Measurements from ENCODE around the gene DEAF1. TPM values are rescaled to one million over a fixed set of nuclear protein-coding genes. Genes with fewer than 3 reads are reported as not detected.

DEAF1 gene
- polyA plus RNA-seq, 2 donors, result 20.3 to 42.4 TPM

DNA sequence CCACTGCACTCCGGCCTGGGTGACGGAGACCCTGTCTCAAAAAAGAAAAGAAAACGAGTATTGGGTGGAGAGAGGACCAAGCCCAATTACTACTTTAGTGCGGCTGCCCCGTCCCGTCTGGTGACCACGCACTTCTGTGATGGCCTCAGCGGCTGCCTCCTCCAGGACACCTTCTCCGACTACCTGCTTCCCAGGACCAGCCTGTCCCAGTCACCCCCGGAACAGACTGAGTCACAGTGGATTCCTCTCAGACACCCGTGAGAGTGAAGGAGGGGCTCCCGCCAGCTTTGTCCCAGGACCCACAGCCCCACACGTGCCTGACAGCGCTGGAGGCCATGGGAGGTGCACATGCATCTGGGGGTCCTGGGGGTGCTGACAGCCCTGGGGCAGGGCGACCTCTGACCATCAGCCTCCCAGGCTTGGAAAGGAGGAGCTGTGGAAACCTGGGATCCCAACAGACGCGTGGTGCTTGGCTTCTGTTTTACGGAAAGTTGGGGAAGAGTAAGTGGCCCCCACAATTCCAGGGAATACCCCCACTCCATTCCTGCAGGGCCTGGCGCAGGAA lies 53.1 kb downstream of the DEAF1 start:
- Histone ChIP-seq H3K27me3 (ENCODE audit: control insufficient read depth in 1 of 2, insufficient read depth in 2 of 2, low read length in 2 of 2) (peaks cover 0 to 18% of the 10 kb centered on the region in 2 donors), H3K4me1 (ENCODE audit: control insufficient read depth in 2 of 2, insufficient read depth in 2 of 2, low read length in 1 of 2) (peaks cover 9 to 26% of the 10 kb centered on the region in 2 donors), H3K36me3 (ENCODE audit: control insufficient read depth in 2 of 2, insufficient read depth in 2 of 2, low read length in 1 of 2) (peaks cover 3 to 24% of the 10 kb centered on the region in 2 donors), H3K9me3 (ENCODE audit: control insufficient read depth in 2 of 2, insufficient read depth in 1 of 2, low read depth in 1 of 2, low read length in 1 of 2) (no peaks in the 10 kb centered on the region), H3K4me3 (ENCODE audit: low read depth in 1 of 2, low read length in 2 of 2) (no peak overlapping the region), H3K27ac (ENCODE audit: low read depth in 2 of 2, low read length in 1 of 2) (no peak overlapping the region)
- WGBS, 2 donors, result 91 to 93% methylated on average over 19 of the region's 19 CpGs

DNA sequence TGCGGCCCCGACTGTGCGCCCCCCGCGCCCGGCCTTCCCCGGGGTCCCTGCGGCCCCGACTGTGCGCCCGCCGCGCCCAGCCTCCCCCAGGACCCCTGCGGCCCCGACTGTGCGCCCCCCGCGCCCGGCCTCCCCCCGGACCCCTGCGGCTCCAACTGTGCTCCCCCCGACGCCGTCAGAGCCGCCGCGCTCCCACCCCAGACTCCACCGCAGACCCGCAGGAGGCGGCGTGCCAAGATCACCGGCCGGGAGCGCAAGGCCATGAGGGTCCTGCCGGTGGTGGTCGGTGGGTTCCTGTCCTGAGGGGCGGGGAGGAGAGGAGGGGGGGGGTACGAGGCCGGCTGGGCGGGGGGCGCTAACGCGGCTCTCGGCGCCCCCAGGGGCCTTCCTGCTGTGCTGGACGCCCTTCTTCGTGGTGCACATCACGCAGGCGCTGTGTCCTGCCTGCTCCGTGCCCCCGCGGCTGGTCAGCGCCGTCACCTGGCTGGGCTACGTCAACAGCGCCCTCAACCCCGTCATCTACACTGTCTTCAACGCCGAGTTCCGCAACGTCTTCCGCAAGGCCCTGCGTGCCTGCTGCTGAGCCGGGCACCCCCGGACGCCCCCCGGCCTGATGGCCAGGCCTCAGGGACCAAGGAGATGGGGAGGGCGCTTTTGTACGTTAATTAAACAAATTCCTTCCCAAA lies 54.9 kb downstream of the DEAF1 start:
- Histone ChIP-seq H3K4me1 (ENCODE audit: control insufficient read depth in 2 of 2, insufficient read depth in 2 of 2, low read length in 1 of 2) (peaks cover 10 to 33% of the 10 kb centered on the region in 2 donors), H3K36me3 (ENCODE audit: control insufficient read depth in 2 of 2, insufficient read depth in 2 of 2, low read length in 1 of 2) (peaks cover 3 to 24% of the 10 kb centered on the region in 2 donors), H3K27me3 (ENCODE audit: control insufficient read depth in 1 of 2, insufficient read depth in 2 of 2, low read length in 2 of 2) (peaks cover 0 to 18% of the 10 kb centered on the region in 2 donors), H3K9me3 (ENCODE audit: control insufficient read depth in 2 of 2, insufficient read depth in 1 of 2, low read depth in 1 of 2, low read length in 1 of 2) (no peaks in the 10 kb centered on the region), H3K27ac (ENCODE audit: low read depth in 2 of 2, low read length in 1 of 2) (no peak overlapping the region), H3K4me3 (ENCODE audit: low read depth in 1 of 2, low read length in 2 of 2) (no peak overlapping the region)
- 34 to 43% methylated on average over 49 to 69 of the region's 69 CpGs for WGBS, 2 donors

DNA sequence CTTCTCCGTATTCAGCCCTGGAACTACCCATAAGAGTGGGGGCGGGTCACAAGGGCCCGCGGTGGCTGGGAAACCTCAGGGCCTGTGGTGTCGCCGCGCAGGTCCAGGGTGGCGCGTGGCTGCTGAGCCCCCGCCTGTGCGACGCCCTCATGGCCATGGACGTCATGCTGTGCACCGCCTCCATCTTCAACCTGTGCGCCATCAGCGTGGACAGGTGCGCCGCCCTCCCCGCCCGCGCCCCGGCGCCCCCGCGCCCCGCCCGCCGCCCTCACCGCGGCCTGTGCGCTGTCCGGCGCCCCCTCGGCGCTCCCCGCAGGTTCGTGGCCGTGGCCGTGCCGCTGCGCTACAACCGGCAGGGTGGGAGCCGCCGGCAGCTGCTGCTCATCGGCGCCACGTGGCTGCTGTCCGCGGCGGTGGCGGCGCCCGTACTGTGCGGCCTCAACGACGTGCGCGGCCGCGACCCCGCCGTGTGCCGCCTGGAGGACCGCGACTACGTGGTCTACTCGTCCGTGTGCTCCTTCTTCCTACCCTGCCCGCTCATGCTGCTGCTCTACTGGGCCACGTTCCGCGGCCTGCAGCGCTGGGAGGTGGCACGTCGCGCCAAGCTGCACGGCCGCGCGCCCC lies 55.6 kb downstream of the DEAF1 start:
- H3K27me3 ChIP-seq (ENCODE audit: control insufficient read depth in 1 of 2, insufficient read depth in 2 of 2, low read length in 2 of 2), result peaks cover 0 to 18% of the 10 kb centered on the region in 2 donors

DNA sequence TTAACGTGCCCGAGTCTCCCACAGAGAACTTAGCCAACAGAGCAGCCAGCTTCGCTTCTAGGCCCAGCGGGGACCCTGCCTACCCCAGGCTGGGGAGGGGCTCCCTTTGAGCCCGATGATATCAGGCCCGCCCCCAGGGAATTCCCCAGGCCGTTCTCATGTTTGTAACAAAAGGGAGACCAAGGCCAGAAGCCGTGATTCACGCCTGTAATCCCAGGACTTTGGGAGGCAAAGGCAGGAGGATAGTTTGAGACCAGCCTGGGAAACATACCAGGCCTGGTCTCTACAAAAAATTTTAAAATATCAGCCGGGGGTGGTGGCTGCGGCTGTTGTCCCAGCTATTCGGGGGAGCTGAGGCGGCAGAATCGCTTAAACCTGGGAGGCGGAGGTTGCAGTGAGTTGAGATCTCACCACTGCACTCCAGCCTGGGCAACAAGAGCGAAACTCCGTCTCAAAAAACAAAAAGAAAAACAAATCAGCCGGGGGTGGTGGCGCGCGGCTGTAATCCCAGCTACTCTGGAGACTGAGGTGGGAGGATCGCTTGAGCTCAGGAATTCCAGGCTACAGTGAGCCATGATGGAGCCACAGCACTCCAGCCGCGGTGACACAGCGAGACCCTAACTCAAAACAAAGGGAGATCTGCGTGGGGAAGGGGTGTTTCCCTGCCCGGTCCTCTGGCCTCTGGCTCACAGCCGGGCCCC lies 56.2 kb downstream of the DEAF1 start:
- peaks cover 3 to 16% of the 10 kb centered on the region in 2 donors for H3K36me3 ChIP-seq (ENCODE audit: control insufficient read depth in 2 of 2, insufficient read depth in 2 of 2, low read length in 1 of 2)
- H3K4me1 ChIP-seq (ENCODE audit: control insufficient read depth in 2 of 2, insufficient read depth in 2 of 2, low read length in 1 of 2), result peaks cover 10 to 33% of the 10 kb centered on the region in 2 donors
- peaks cover 0 to 18% of the 10 kb centered on the region in 2 donors for H3K27me3 ChIP-seq (ENCODE audit: control insufficient read depth in 1 of 2, insufficient read depth in 2 of 2, low read length in 2 of 2)
- no peak overlapping the region for H3K4me3 ChIP-seq (ENCODE audit: low read depth in 1 of 2, low read length in 2 of 2)
- no peak overlapping the region for H3K27ac ChIP-seq (ENCODE audit: low read depth in 2 of 2, low read length in 1 of 2)
- no peaks in the 10 kb centered on the region for H3K9me3 ChIP-seq (ENCODE audit: control insufficient read depth in 2 of 2, insufficient read depth in 1 of 2, low read depth in 1 of 2, low read length in 1 of 2)
- 45 to 58% methylated on average over 28 of the region's 28 CpGs for WGBS, 2 donors

More for the DNA sequence above, 55.6 kb downstream of the DEAF1 start:
- no peak overlapping the region for H3K27ac ChIP-seq (ENCODE audit: low read depth in 2 of 2, low read length in 1 of 2)
- peaks cover 3 to 21% of the 10 kb centered on the region in 2 donors for H3K36me3 ChIP-seq (ENCODE audit: control insufficient read depth in 2 of 2, insufficient read depth in 2 of 2, low read length in 1 of 2)
- H3K4me1 ChIP-seq (ENCODE audit: control insufficient read depth in 2 of 2, insufficient read depth in 2 of 2, low read length in 1 of 2), result peaks cover 10 to 33% of the 10 kb centered on the region in 2 donors
- WGBS, 2 donors, result 5 to 20% methylated on average over 60 to 80 of the region's 80 CpGs
- peak overlapping the region in 1 of 2 donors; percentile 1 for H3K4me3 ChIP-seq (ENCODE audit: low read depth in 1 of 2, low read length in 2 of 2)
- H3K9me3 ChIP-seq (ENCODE audit: control insufficient read depth in 2 of 2, insufficient read depth in 1 of 2, low read depth in 1 of 2, low read length in 1 of 2), result no peaks in the 10 kb centered on the region

DNA sequence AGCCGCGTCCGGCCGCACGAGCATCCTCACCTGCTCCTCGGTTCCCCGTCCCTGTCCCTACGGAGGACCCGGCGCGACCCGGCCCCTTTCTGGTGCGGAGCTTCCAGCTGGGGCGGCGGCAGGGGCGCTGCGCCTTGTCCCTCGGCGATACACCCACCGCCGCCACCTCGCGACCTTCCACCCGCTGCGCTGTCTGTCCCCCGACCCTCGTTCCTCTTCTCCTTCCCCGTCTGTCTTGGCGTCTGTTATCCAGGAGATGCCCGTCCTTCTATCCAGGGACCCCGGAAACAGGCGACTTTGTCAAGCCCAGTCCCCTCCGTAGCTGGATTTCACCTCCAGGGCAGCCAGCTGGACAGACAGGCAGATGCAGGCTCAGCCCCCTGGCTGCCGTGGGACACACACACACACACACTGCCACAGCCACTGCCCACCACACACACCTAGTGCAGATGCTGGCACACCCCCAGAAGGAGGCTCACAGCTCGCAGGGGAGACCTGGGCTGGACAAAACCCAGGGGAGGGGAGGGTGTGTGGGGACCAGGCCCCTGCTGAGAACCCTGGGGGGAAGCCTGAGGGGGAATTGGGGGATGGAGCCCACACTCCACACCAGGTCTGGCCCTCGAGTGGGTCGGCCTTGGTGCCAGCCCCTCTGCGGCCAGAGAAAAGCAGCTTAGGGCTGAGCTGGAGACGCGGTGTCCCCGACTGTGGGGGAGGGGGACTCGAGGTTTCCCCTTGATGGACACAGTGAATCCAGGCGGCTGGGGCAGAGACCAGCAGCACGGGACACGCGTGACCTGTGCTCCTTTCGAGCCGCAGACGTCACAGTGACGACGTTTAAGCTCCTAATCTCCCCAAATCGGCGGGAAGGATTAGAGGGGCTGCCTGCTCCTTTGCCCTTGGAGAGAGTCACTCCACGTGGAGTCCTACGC lies 57.2 kb downstream of the DEAF1 start:
- Histone ChIP-seq H3K27me3 (ENCODE audit: control insufficient read depth in 1 of 2, insufficient read depth in 2 of 2, low read length in 2 of 2) (peaks cover 0 to 18% of the 10 kb centered on the region in 2 donors), H3K27ac (ENCODE audit: low read depth in 2 of 2, low read length in 1 of 2) (no peak overlapping the region)
- WGBS, 2 donors, result 33 to 44% methylated on average over 55 of the region's 55 CpGs

DNA sequence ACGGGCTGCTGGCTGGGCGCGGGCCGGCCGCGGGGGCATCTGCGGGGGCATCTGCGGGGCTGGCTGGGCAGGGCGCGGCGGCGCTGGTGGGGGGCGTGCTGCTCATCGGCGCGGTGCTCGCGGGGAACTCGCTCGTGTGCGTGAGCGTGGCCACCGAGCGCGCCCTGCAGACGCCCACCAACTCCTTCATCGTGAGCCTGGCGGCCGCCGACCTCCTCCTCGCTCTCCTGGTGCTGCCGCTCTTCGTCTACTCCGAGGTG lies 57.8 kb downstream of the DEAF1 start:
- WGBS, 2 donors, result 3 to 6% methylated on average over 13 to 34 of the region's 34 CpGs
- Histone ChIP-seq H3K36me3 (ENCODE audit: control insufficient read depth in 2 of 2, insufficient read depth in 2 of 2, low read length in 1 of 2) (peaks cover 0 to 10% of the 10 kb centered on the region in 2 donors), H3K9me3 (ENCODE audit: control insufficient read depth in 2 of 2, insufficient read depth in 1 of 2, low read depth in 1 of 2, low read length in 1 of 2) (no peaks in the 10 kb centered on the region), H3K4me1 (ENCODE audit: control insufficient read depth in 2 of 2, insufficient read depth in 2 of 2, low read length in 1 of 2) (peaks cover 10 to 29% of the 10 kb centered on the region in 2 donors), H3K27me3 (ENCODE audit: control insufficient read depth in 1 of 2, insufficient read depth in 2 of 2, low read length in 2 of 2) (peaks cover 0 to 18% of the 10 kb centered on the region in 2 donors), H3K27ac (ENCODE audit: low read depth in 2 of 2, low read length in 1 of 2) (no peak overlapping the region), H3K4me3 (ENCODE audit: low read depth in 1 of 2, low read length in 2 of 2) (peak overlapping the region; percentile 11 to 28)

More for the DNA sequence above, 57.2 kb downstream of the DEAF1 start:
- Histone ChIP-seq H3K36me3 (ENCODE audit: control insufficient read depth in 2 of 2, insufficient read depth in 2 of 2, low read length in 1 of 2) (peaks cover 0 to 13% of the 10 kb centered on the region in 2 donors), H3K9me3 (ENCODE audit: control insufficient read depth in 2 of 2, insufficient read depth in 1 of 2, low read depth in 1 of 2, low read length in 1 of 2) (no peaks in the 10 kb centered on the region), H3K4me3 (ENCODE audit: low read depth in 1 of 2, low read length in 2 of 2) (peak overlapping the region in 1 of 2 donors; percentile 28), H3K4me1 (ENCODE audit: control insufficient read depth in 2 of 2, insufficient read depth in 2 of 2, low read length in 1 of 2) (peaks cover 10 to 33% of the 10 kb centered on the region in 2 donors)

DNA sequence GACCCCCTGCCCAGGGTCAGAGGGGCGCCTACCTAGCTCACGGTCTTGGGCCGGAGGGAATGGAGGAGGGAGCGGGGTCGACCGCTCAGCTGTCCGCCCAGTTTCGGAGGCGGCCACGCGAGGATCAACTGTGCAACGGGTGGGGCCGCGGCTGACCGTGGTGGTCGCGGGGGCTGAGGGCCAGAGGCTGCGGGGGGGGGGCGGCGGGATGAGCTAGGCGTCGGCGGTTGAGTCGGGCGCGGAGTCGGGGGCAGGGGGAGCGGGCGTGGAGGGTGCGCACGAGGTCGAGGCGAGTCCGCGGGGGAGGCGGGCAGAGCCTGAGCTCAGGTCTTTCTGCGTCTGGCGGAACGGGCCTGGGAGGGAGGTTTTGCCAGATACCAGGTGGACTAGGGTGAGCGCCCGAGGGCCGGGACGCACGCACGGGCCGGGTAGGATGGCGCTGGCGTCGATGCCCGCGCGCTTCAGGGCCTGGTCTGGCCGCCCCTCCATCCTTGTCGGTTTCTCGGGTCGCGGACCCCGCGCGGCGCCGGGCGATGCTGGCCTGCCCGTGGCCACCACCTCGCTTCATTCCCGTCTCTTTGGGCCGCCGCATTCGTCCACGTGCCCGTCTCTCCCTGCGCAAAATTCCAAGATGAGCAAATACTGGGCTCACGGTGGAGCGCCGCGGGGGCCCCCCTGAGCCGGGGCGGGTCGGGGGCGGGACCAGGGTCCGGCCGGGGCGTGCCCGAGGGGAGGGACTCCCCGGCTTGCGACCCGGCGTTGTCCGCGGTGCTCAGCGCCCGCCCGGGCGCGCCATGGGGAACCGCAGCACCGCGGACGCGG lies 58.3 kb downstream of the DEAF1 start, which contains the start of gene DRD4:
DRD4 (plus strand) TSS at position 759 of the 822 bp plus-strand sequence; CDS start at position 795, 36 bp downstream.
- WGBS, 2 donors, result 17 to 19% methylated on average over 72 to 100 of the region's 100 CpGs
- Histone ChIP-seq H3K4me3 (ENCODE audit: low read depth in 1 of 2, low read length in 2 of 2) (peak within 1 kb of the TSS; percentile 11 to 28), H3K27me3 (ENCODE audit: control insufficient read depth in 1 of 2, insufficient read depth in 2 of 2, low read length in 2 of 2) (peaks cover 0 to 18% of the 10 kb centered on the region in 2 donors)

DNA sequence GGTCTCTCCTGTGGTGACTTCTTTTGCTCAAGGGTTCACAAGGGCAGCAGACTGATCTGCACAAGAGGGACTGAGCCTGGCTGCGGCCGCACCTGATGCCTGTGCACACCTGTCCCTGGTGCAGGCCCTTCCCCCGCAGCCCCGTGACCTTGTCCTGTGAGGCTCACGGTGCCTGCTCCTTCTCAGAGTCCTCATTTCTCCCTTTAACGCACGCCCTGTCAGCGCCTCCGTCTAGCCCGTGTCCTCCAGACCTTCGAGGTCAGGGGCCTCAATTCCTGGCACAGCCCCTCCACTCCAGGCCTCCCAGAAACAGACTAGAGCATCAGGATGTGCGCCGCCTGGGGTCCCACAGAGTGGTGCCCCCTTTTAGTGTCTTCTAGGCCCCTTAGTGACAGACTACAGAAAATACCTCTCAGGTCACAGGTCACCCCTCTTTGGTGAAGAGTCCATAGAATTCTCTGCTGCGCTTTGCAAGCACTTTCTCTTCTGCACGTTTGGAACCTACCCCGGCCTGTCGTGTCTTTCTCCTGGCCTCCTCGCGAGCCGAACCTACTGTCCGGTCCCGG lies 59.0 kb downstream of the DEAF1 start:
- 64 to 79% methylated on average over 22 of the region's 22 CpGs for WGBS, 2 donors
- Histone ChIP-seq H3K4me3 (ENCODE audit: low read depth in 1 of 2, low read length in 2 of 2) (no peak overlapping the region), H3K27ac (ENCODE audit: low read depth in 2 of 2, low read length in 1 of 2) (no peak overlapping the region), H3K27me3 (ENCODE audit: control insufficient read depth in 1 of 2, insufficient read depth in 2 of 2, low read length in 2 of 2) (peaks cover 0 to 18% of the 10 kb centered on the region in 2 donors), H3K9me3 (ENCODE audit: control insufficient read depth in 2 of 2, insufficient read depth in 1 of 2, low read depth in 1 of 2, low read length in 1 of 2) (no peaks in the 10 kb centered on the region), H3K36me3 (ENCODE audit: control insufficient read depth in 2 of 2, insufficient read depth in 2 of 2, low read length in 1 of 2) (no peaks in the 10 kb centered on the region), H3K4me1 (ENCODE audit: control insufficient read depth in 2 of 2, insufficient read depth in 2 of 2, low read length in 1 of 2) (peaks cover 10 to 29% of the 10 kb centered on the region in 2 donors)

More for the DNA sequence above, 58.3 kb downstream of the DEAF1 start, which contains the start of gene DRD4:
- Histone ChIP-seq H3K27ac (ENCODE audit: low read depth in 2 of 2, low read length in 1 of 2) (no peak within 1 kb of the TSS), H3K36me3 (ENCODE audit: control insufficient read depth in 2 of 2, insufficient read depth in 2 of 2, low read length in 1 of 2) (peaks cover 0 to 6% of the 10 kb centered on the region in 2 donors), H3K4me1 (ENCODE audit: control insufficient read depth in 2 of 2, insufficient read depth in 2 of 2, low read length in 1 of 2) (peaks cover 10 to 29% of the 10 kb centered on the region in 2 donors), H3K9me3 (ENCODE audit: control insufficient read depth in 2 of 2, insufficient read depth in 1 of 2, low read depth in 1 of 2, low read length in 1 of 2) (no peaks in the 10 kb centered on the region)
